WTC11 (cell line): Measurements from ENCODE around the gene DMD.

ENCODE experiments used
- ATF6 ChIP-seq: sonication (generic); formaldehyde crosslinking; IDR thresholded peaks from 2 replicates; pipeline ENCODE4 v1.8.1; 2023; ENCODE audit warnings: mild to moderate bottlenecking, missing genetic modification reagents
- CBFB ChIP-seq: sonication (generic); formaldehyde crosslinking; IDR thresholded peaks from 2 replicates; pipeline ENCODE4 v1.8.1; 2022; ENCODE audit warnings: mild to moderate bottlenecking, low read depth, missing genetic modification reagents
- CTCF ChIP-seq: fragments of 200-600 bp; IDR thresholded peaks from 2 replicates; pipeline ENCODE4 v1.8.0; 2022; ENCODE audit warnings: antibody characterized with exemption
- EMX1 ChIP-seq: fragments of 250-450 bp; sonication (Bioruptor Pico); IDR thresholded peaks from 2 replicates; pipeline ENCODE4 v1.8.0; 2021; ENCODE audit warnings: mild to moderate bottlenecking
- JAZF1 ChIP-seq: fragments of 250-450 bp; sonication (Bioruptor Pico); IDR thresholded peaks from 2 replicates; pipeline ENCODE4 v1.9.0; 2021; ENCODE audit warnings: moderate library complexity, mild to moderate bottlenecking, inconsistent platforms
- MLX ChIP-seq: sonication (generic); formaldehyde crosslinking; IDR thresholded peaks from 2 replicates; pipeline ENCODE4 v1.8.1; 2023; ENCODE audit warnings: mild to moderate bottlenecking, missing genetic modification reagents, moderate library complexity
- NR3C1 ChIP-seq: sonication (generic); formaldehyde crosslinking; conservative IDR thresholded peaks from 2 replicates; pipeline ENCODE4 v1.8.1; 2023; ENCODE audit warnings: low read depth, mild to moderate bottlenecking, missing genetic modification reagents
- PRDM15 ChIP-seq: sonication (generic); formaldehyde crosslinking; IDR thresholded peaks from 2 replicates; pipeline ENCODE4 v1.8.0; 2022; ENCODE audit warnings: missing genetic modification reagents
- SP1 ChIP-seq: sonication (generic); formaldehyde crosslinking; conservative IDR thresholded peaks from 2 replicates; pipeline ENCODE4 v1.8.1; 2022; ENCODE audit warnings: missing genetic modification reagents
- TCF7 ChIP-seq: sonication (generic); formaldehyde crosslinking; IDR thresholded peaks from 2 replicates; pipeline ENCODE4 v1.8.0; 2022; ENCODE audit warnings: mild to moderate bottlenecking, low read depth, missing genetic modification reagents, moderate library complexity
- TEAD4 ChIP-seq: sonication (generic); formaldehyde crosslinking; IDR thresholded peaks from 2 replicates; pipeline ENCODE4 v1.8.0; 2022; ENCODE audit warnings: mild to moderate bottlenecking, missing genetic modification reagents
- USF1 ChIP-seq: sonication (generic); formaldehyde crosslinking; IDR thresholded peaks from 2 replicates; pipeline ENCODE4 v1.8.0; 2022; ENCODE audit warnings: mild to moderate bottlenecking, missing genetic modification reagents
- USF2 ChIP-seq: sonication (generic); formaldehyde crosslinking; IDR thresholded peaks from 2 replicates; pipeline ENCODE4 v1.8.1; 2023; ENCODE audit warnings: mild to moderate bottlenecking, missing genetic modification reagents, moderate library complexity
- ZNF121 ChIP-seq: sonication (generic); formaldehyde crosslinking; IDR thresholded peaks from 2 replicates; pipeline ENCODE4 v1.8.0; 2023; ENCODE audit warnings: missing genetic modification reagents

GRCh38 chrX:32592786-32593185, 618.6 kb downstream of the DMD start:
- no peak for TF ChIP-seq CBFB
- no peak for TF ChIP-seq SP1 (CRISPR knock-in tag)
- TF ChIP-seq MLX (CRISPR knock-in tag) = no peak
- TF ChIP-seq CTCF = no peak
- TF ChIP-seq ATF6 = no peak
- no peak for TF ChIP-seq PRDM15
- TF ChIP-seq TEAD4 (CRISPR knock-in tag) = no peak
- no peak for TF ChIP-seq EMX1 (CRISPR knock-in tag)
- TF ChIP-seq JAZF1 (CRISPR knock-in tag) = no peak
- no peak for TF ChIP-seq USF1 (CRISPR knock-in tag)
- TF ChIP-seq ZNF121 (CRISPR knock-in tag) = no peak
- TF ChIP-seq USF2 = no peak
- no peak for TF ChIP-seq NR3C1 (CRISPR knock-in tag)
- no peak for TF ChIP-seq TCF7 (CRISPR knock-in tag)
